Activated CD4-positive, alpha-beta T cell treated with anti-CD3 and anti-CD28 coated beads, Interleukin-2, Interleukin-6, amounts not matched to agents 100 ng/mL and 50 ng/mL, durations not matched to agents 16 hours and 8 hours (primary cell): ENCODE data around the gene ARHGAP25.

Experiments
- DNase-seq: peaks from one replicate; pipeline ENCODE4 v3.0.0-alpha.2; 2020

Gene ARHGAP25

GRCh38 chr2:68837164-68837860, 102.7 kb downstream of the ARHGAP25 start:
- peak; percentile 61 for DNase-seq

GRCh38 chr2:68837861-68838341, 103.3 kb downstream of the ARHGAP25 start:
- peak; percentile 78 for DNase-seq

- DNase-seq: no peak
These were observed 104.0 kb downstream of the ARHGAP25 start for GRCh38 chr2:68838641-68839040.

DNA sequence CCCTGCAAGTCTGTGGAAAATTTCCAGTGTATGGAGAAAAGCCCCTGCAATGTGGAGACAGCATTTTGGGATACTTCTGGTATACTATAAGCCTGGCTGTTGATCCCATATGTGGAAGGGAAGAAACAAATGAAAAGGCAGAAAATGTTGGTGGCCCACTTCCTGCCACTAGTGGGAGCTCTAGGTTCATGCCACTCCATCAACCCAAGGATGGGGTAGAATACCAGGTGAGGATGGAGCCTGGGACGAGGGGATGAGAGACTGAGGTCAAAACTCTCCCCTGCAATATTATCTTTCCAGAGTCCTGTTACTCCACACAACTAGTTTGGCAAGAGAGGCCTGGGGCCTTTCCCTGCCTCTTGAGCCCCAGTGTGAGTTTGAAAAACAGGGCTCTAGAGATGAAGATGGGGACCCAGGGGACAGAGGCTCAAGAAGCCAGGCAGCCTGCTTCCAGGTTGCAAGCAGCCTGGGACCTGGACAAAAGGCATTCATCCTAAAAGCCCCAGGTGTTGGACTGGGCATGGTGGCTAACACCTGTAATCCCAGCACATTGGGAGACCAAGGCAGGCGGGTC, 104.7 kb downstream of the ARHGAP25 start:
- DNase-seq: peak; percentile 39

DNA sequence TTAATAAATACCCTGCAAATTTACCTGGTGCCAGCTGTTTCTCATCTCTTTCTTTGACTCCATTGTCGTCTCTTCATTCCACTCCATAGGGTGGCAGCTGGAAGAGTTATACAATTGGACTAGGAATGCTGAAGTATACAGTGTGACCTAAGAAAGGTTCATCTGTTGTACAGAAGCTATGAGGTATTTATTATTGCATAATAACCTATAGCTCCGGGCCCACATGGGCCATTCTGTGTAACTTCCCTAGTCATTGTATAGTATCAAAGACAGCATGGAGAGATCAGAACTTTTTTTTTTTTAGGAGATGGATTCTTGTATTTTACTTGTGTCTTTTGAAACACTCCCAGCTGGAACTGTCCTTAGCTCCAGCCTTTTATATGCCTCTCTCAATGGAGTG, 110.4 kb downstream of the ARHGAP25 start:
- no peak for DNase-seq

DNA sequence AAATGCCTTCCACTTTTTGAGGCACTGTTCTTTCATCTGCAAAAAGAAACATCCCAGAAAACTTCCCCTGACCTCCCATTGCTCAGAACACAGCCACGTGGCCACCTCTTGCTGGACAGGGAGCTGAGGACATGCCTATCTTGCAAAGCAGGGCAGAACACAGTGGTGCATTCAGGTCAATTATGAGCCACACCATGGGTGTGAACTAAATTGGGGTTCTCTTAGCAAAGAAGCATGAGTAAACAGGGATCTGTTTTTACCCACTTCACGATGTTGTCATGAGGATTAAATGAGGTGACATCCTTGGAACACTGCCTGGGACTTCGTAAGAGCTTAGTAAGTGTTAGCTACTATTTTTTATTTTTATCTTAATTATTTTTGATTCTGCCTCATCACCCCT, 111.5 kb downstream of the ARHGAP25 start:
- no peak for DNase-seq

DNA sequence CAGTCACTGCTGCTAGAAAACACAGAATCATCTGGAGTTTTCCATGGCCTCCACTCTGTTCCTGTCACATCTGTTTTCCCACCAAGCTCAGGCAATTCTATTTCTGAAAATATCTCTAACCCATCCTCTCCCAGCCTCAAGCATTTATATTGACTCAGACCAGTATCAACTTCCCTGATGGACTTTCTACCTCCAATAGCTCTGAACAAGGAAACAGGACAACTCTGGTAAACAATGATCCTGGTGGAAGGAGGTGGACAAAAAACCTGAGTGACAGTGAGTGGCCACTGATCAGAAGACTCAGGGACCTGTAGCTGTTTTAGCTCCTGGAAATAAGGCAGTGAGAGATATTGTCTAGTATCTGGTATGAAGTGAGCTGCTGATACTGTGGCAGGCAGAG, 113.1 kb downstream of the ARHGAP25 start:
- no peak for DNase-seq

GRCh38 chr2:68849579-68850030, 115.0 kb downstream of the ARHGAP25 start:
- no peak for DNase-seq

GRCh38 chr2:68850524-68850923, 115.9 kb downstream of the ARHGAP25 start:
- DNase-seq: no peak

DNA sequence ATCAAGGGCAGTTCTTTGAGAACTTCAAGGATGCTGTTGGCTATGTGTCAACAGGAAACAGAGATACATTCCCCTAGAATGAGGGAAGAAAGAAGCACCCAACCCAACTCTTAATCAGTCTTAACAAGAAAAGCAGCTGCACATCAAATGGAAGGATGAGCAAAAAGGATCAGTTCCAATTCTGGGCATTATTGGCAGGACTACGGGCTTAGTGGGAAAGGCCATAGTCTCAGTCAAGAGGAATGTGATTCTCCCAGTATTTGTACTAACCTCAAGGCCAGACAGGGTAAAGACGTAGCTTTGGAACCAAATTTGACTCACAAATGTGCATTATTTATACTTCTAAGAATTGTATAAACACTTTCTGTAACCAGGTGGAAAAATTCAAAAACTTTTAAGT, 118.4 kb downstream of the ARHGAP25 start:
- DNase-seq: no peak

DNA sequence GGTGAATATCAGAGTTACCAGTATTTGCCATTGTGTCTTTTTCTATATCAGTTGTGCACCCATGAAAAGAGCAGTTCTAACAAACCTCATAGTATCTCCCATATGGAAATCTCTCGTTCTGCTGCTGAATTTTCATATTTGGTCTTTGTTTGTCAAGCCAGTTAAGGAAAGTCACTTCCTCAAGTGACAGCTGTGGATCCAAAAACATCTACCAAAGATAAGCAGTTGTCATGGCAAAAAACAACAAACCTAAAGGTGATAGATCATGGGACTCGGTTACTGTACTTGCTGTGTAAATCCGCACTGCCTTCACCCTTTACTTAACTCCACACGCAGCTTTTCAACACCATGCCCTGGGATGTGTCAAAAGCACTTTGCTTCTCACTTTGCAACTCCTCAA, 119.3 kb downstream of the ARHGAP25 start:
- DNase-seq: no peak

- DNase-seq: no peak
These were observed 119.9 kb downstream of the ARHGAP25 start for GRCh38 chr2:68854476-68854875.

DNA sequence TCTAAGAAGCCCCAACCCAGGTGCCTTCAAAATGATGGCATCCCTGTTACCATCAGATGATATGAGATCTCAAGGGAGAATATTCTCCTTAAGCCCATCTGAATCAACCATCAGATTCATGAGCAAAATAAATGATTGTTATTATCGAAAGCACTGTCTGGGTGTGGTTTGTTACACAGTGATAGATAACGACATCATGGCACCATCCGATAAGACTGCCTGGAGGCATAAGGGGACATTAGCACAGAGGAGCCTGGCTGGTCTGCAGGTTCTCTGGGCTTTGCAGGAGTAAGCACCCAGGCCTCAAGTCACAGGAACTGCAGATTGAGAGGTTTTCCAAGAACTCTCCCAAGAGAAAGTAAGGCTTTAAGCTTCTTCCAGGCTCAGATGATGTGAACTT, 120.9 kb downstream of the ARHGAP25 start:
- DNase-seq: no peak

- no peak for DNase-seq
These were observed 122.7 kb downstream of the ARHGAP25 start for GRCh38 chr2:68857202-68857845.

GRCh38 chr2:68857855-68858456, 123.3 kb downstream of the ARHGAP25 start:
- DNase-seq: peak; percentile 28

DNA sequence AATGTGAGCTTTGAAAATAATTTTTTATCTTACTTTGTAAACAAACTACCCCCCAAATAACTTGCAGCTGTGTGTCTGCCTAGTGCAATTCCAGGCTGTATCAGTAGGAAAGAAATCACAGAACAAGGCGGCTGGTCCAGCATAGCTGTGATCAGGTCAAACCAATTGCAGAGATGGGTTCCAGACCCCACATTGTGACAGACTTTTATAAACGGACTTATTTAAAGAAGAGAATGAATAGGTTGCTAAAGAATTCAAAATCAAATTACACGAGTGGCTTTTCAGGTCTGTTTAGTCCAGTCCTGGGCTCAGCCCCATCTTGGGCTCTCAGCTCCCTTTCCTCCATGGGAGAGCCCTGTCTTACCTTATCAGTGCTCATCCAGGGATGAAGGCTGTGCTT, 125.5 kb downstream of the ARHGAP25 start:
- no peak for DNase-seq

GRCh38 chr2:68861330-68861729, 126.7 kb downstream of the ARHGAP25 start:
- DNase-seq: no peak

DNA sequence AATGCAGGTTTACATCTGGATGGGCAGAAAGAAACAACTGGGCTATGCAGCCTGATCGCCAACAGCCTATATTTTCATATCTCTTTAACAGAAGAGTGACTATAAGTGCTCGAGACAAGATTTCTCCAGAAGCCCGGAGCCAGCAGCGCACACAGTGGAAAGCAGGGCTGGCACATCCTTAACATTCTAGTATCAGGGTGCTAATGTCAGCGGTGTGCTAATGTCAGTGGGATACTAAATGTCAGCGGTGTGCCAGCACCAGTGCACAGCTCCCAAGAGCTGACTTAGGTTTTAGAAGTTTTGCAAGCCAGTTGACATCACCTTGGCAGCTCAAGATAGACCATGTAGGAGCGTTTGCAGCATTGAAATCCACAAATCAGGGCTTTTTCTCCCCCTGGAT, 128.3 kb downstream of the ARHGAP25 start:
- no peak for DNase-seq

- no peak for DNase-seq
These were observed 129.4 kb downstream of the ARHGAP25 start for GRCh38 chr2:68863996-68864395.

- DNase-seq: no peak
These were observed 130.5 kb downstream of the ARHGAP25 start for GRCh38 chr2:68865108-68865507.

DNA sequence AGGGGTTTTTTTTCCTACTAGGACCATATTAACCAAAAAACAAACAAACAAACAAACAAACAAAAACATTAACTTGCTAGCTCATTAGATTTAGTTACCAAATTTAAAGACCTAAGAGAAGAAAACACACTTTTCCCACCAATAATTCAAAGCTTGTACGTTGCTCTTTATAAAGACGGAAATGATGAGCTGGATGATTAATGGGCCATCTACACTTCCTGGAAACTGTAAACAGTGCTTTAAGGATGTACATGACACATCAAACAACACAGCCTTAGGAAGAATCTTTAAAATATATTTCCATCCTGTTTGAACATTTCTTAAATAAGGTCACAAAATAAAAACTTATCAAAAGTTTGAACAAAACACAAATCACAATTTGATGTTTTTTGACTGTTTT, 135.6 kb downstream of the ARHGAP25 start:
- no peak for DNase-seq

DNA sequence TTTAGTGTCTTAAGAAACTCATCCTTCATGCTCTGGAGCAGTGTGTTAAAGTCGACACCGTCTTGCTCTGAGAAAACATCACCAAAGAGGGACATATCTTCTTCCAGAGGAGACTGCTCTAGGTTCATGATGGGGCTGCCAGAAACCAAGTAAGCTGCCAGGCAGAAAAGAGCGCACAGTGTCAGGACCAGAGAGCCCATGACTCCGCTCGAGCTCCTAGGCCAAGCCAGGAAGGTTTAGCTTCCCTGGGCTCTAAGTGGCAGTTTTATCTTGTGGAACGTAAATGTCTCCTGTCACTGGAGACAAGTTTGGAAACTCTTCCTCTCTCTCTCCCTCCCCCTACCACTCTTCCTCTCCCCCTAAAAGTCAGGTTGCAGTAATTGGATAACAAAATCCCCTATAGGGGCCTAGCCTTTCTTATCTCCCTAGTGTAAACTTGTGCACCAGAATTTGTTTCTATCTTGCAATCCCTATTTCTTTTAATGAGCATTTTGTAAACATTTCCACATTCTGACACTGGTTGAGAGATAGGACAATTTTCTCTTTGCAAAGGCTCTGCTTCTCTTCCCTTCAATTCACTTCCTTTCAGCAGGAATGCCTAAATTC, 136.7 kb downstream of the ARHGAP25 start, which contains the start of gene BMP10:
Gene BMP10, minus strand, starts transcription at position 239 of the 606 bp plus-strand sequence. Its CDS starts 39 bp downstream, at position 200.
- no peak for DNase-seq
